HG03457 (cell line): ENCODE results near the gene SLC25A10.

ENCODE experiments used
- ATAC-seq: cut with Tn5 transposase; IDR thresholded peaks from one replicate; pipeline ENCODE4 v1.9.1; 2021; ENCODE audit warnings: moderate number of reproducible peaks; ENCODE audit not compliant: unreplicated experiment

Gene SLC25A10

DNA sequence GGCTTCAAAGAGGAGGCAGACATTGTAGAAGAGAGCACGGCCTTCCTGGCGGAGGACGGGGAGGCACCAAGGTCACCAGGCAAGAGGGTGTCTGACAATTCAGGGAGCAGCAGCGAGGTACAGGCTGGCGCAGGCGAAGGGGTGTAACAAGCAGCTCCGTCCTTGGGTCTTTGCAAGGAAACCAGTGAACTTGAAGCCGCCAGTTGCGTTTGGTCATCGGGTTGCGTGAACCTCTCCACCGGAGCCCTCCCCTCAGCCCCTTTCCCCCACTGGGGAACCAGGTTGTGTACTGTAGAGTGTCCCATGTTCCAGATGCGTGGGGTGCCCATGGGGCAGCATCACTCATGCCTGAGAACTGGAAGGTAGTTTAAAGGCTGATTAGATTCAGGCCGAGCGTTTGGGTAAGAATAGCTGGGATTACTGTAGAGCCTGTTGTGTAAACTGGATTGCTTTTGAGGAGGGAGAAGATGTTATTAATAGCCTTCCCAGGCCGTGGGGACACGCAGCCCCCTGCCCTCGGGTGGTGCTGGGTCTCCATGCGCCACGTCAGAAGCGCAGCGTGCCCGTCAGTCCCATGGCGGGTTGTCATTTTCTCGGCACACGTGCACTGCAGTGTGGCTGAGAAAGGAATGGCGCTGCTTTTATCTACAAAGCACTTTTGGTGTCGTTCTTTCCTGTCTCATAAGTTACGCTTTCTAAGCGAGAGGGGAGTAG, 6.4 kb upstream of the SLC25A10 start:
- no peak for ATAC-seq

DNA sequence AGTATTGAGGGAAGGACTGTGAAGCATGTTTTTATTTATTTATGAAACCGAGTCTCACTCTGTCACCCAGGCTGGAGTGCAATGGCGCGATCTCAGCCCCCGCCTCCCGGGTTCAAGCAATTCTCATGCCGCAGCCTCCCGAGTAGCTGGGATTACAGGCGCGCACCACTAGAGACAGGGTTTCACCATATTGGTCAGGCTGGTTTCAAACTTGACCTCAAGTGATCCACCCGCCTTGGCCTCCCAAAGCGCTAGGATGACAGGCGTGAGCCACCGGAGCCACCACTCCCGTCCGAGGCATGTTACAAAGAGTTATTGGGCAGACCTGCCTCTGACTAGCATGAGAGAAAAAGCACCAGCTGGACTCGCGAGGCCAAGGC, 5.9 kb upstream of the SLC25A10 start:
- no peak for ATAC-seq

DNA sequence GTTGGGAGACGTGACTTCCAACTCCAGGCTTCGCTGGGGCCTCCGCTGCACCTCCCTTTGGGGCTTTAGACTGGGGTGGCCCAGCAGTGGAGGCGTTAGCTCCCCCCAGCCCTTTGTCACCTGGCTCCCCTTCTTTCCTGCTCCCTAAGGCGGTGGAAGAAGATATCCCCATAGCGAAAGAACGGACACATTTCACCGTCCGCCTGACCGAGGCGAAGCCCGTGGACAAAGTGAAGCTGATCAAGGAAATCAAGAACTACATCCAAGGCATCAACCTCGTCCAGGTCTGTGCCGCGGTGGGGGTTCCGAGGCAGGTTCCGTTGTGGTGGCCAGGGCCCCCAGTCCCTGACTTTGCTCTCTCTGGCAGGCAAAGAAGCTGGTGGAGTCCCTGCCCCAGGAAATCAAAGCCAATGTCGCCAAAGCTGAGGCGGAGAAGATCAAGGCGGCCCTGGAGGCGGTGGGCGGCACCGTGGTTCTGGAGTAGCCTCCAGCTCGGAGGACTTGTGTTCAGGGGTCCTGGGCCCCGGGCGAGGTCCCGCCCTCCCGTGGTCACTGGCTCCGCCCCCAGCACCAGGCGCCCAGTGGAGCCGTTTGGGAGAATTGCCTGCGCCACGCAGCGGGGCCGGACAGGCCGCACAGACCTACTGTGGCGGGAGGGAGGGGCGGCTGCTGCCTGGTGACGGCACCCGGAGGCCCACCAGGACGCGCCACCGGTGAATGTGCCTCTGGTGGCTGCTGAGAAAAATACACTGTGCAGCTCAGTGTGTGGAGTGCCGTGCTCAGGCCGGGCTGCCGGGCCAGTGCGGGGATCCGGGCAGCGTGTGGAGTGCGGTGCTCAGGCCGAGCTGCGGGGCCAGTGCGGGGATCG, 5.1 kb upstream of the SLC25A10 start:
- ATAC-seq = no peak

DNA sequence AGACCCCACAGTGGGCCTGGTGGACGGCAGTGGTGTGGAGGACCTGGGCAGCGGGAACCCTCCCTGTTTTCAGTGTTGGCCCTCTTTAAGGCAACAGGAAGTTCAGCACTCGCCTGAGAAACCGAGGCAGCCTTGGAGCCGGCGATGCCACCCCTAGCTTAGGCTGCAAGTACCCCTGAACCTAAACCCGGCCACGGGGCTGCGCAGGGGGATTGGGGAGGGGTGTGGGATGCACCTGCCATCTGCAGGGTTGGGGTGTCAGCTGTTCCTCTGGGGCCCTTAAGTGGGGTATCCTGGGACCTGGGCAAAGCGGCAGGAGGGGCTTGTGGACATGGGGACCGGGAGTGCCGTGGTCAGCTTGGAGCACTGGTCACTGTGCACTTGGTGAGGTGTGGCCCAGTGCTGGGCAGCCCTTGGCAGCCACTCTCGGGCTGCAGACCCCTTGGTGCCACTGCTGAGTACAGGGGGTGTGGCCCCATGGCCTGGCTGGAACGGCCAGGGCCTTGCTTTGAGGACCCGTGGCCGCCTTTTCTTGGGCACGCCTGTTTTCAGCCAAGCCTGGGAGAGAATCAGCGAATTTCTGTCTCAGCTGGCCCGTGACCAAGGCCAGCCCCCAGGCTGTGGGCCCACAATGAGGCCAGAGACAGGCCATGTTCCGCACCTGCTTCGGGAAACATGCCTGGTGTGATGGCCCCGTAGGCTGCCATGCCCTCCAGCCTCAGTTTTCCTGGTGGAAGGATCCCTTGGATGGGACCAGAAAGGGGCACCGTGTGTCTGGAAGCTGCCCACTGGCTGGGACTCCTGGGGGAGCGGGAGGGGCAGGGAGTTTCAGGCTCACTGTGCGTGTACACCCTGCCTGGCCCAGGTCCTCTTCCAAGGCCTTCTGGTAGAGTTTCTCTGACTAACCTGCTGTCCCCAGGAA, 4.1 kb upstream of the SLC25A10 start:
- no peak for ATAC-seq

DNA sequence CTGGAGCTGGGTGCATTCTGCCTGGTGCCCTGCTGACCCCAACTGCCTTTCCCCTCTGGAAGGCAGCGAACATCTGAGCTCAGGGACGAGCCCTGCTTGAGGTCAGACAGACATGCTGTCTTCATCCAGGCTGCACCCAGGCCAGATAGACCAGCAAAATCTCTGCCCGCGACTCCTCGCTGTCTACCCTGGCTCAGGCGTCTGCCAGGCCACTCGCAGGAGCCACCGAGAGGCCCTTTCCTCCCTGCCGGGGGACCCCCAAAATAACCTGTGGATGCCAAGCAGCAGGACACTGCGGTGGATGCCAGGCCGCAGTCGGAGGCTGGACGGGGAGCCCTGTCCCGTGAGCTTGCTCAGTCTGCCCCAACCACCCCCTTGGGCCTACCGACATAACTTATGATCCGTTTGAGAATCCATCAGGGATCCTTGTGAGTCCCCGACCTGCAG, 3.3 kb upstream of the SLC25A10 start:
- ATAC-seq = no peak

DNA sequence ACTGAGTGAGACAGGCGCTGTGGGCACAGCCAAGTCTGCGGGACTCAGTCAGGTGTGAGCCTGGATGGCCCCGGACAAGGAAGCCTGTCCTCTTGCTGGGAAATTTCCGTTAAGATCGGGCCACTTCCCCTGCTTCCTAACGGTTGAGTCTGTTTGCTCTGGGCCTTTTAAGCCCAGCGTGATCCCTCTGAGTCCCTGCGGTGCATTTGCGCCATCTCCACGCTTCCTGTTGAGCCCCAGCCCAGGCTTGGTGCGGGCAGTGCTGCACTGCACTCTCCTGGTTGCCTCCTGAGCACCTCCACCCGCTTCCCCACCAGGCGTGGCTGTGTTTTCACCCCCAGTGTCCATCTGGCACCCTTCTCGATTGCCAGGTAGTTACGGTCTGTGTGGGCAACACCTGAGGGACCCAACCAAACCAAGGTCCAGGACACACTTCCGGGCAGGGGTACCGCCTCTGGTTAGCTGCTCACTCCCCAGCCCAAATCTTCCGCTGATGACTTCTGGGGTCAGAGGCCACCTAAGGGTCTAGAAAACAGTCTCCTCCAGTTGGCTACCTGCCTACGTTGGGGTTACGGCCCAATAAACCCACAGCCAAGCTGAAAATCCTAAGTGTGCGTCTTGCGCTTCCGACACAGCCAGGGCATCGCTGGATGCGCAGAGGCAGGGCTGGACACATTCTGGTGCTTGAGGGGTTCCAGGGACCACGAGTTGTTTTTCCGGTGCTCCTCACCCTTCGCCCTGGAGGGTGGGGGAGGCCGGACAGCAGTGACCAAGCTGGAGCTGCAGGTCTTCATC, 1.4 kb upstream of the SLC25A10 start:
- ATAC-seq = no peak

DNA sequence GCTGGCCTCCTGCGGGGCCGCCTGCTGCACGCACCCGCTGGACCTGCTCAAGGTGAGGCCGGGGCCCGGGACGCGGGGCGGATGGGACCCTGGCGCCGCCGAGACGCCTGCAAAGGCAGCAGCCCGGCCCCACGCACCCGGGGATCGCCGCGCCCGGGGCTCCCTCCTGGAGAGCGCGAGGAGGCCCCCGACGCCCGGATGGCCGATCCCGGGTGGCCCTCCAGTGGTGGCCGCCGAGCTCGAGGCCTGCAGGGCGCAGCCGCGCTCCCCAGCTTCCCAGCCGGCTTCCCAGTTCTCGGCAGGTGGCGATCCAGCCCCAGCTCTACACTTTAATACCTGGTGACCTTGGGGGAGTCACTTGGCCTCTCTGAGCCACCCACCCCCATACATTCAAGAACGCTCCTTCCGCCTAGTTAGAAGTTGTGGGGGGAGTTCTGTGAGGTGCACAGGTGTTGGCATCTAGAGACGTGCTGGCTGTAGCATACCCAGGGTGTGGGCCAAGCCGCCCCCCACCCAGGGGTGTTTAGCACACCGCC, 452 bp downstream of the SLC25A10 start:
- no peak for ATAC-seq

DNA sequence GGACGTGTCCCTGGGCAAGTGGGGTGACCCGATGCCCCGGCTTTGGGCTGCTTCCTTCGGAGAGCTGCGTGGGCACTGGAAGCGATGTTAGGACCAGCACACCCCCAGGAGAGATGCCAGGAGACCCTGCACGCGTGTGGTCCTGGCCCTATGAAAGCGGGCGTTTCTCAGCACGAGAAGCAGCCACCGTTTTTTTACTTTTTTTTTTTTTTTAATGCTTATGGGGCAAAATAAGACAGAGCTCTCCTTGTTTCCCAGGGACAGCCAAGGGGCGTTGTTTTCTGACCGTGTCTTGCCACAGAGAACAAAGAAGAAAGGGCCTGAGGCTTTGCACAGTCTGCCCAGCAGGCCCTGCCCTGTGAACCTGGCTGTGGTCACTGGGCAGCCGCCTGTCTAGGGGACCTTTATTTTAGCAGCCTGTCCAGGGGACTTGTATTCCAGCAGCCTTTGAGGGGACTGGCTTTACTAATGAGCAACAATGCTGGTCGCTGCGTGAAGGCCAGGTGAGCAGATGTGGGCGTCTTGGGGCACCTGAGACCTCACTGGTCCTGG, 996 bp downstream of the SLC25A10 start:
- no peak for ATAC-seq

DNA sequence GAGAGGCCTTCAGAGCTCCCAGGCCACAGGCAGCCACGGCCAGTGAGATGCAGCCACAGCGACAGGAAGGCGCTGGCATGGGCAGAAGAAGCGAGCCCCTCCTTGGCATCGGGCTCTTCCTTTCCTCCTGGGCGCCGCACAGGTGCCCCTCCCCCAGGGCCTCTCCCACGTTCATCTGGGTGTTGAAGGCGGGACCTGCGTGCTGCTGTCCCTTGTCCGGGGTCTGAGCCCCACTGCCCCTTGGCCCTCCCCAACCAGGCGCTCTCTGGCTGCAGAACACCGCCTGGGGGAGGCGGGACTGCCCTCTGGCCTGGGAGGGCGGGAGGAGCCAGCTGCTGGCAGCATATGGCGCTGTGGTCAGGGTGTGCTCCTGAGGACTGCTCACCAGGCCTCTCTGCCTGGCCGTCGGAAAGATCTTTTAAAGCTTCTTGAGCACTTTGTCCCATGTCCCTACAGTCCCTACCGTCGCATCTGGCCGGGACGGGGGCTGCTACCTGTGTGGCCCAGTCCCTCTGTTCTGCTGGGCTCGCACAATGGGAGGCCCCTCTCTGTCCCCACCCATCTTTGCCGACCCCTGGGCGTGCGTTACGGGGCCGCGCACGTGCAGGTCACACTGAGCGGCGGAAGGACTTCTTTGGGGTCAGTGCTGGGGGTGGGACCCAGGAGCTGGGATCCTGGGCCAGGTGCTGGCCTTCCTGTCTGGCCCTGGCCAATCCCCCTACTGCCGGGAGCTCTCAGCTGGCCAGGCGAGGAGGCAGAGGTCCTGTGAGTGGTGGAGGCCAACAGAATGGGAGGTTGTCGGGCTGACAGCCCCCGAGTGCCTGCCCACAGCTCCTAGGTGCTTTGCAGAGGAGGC, 1.7 kb downstream of the SLC25A10 start:
- no peak for ATAC-seq

DNA sequence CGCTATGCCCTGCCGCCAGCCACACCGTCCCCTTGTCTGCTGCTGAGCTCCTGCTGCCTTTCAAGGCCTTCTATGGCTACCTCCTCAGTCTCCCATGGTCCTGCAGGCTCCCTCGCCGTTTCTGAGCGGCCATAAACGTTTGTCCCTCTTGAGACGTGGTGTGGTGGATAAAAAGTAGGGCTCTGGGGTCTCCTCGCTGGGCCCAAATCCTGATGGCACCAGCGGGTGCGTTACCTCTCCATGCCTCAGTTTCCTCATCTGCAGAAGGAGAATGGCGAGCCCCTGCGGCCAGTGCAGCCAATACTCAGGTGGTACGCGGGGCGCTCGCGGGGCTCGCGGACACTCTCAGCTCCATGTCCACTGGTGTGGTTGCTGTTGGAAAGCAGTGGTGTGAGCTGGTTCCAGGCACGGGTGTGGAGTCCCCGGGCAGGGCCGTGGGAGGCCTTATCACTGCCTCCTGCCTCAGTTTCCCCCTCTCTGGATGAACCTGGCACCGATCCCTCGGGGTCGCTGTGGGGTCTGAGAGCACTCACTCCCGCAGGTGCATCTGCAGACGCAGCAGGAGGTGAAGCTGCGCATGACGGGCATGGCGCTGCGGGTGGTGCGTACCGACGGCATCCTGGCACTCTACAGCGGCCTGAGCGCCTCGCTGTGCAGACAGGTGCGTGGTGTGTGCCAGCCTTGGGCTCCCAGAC, 2.5 kb downstream of the SLC25A10 start:
- ATAC-seq = no peak

DNA sequence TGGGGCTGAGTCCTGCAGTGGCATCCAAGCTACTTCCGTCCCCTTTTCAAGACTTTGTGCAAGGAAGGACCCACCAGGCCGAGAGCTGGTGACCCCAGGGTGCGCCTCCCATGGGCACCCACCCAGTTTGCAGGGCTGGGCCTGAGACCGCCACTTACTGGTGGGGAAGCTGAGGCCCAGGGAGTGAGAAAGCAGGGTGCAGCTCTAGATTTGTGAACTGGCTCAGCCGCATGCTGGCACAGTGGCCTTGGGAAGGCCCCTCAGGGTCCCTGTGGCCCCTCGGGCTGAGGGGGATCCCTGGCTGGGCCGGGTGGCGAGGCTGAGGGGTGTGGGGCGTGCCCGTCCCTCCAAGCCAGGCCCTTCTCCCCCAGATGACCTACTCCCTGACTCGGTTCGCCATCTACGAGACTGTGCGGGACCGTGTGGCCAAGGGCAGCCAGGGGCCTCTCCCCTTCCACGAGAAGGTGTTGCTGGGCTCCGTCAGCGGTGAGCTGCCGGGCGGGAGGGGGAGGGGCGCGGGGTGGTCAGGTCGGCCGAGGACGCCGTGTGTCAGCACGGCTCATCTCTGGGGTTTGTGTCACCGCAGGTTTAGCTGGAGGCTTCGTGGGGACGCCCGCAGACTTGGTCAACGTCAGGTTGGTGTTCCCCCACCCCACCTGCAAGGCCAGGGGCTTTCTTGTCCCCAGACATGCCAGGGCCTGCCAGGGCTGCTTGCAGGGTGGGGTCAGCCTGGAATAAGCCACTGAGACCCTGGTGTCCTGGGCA, 3.2 kb downstream of the SLC25A10 start:
- no peak for ATAC-seq

DNA sequence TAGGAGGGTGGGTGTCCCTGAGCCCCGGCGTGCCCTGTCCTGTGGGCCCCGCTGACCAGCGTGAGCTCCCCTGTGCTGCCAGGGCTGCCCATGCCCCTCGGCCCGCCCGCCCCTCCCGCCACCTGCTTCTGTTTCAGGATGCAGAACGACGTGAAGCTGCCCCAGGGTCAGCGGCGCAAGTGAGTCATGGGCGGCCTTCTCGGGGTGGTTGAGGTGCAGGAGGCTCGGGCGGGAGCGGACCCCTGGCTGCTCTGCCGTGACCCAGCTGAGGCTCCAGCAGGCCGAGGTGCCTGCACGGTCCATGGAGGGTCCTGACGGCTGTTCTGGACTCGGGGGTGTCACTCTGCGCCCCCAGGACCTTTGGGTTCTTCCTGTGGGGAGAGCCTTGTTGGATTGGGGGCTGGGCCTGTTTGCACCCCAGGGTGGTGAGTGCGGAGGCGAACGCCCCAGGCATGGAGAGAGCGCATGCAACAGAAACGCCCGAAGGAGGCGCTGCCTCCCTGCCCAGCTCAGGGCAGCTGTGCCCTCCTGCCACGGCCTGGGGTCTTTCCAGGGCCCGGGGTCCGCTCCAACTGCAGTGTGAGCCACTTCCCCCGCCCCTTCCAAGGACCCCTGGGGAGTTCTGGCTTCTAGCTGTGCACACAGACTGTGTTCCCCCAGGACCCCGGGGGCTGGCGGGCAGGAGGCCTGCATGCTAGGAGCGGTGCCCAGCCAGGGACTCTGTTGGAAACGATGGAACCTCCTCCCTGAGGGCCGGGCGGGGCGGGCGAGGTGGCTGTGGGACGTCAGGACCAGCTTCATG, 4.0 kb downstream of the SLC25A10 start:
- ATAC-seq = no peak

DNA sequence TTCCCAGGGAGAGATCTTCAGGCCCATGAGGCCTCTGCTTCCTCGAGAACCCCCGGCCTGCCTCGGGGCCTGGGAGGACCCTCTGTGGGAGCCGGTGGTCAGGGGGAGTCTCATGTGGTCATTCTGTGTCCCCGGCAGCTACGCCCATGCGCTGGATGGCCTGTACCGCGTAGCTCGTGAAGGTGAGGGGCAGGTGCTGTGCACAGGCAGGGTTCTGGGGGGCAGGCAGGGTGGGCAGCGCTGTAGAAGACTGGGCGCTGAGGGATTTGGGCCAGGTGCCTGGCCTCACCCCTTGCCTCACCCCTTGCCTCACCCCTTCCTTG, 4.6 kb downstream of the SLC25A10 start:
- ATAC-seq = no peak

DNA sequence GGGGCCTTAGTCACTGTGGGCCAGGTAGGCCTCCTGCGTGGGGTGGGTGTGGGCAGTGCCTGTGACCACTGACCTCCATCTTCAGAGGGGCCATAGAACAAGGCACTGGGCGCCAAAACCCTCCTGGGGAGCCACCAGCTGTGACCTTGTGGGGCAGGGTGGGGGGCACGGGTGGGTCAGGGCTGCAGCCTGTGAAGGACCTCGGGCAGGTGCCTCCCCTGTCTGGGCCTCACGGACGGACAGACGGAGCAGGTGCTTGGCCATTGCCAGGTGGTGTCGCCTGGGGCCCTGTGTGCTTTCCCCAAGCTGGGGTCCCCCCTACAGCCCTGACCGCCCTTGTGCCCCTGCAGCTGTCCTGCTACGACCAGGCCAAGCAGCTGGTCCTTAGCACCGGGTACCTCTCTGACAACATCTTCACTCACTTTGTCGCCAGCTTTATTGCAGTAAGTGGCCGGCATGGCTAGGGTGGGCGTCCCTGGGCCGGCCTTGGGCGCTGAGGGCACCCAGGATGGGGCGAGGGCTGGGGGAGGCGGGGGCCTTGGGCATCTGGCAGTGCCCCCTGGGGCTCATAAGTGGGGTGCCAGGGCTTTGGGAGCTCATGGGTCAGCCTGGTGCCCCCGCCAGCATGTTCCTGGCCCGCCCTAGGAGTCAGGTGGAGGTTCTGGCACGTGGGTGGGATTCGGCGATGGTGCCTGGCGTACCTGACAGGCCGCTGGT, 5.1 kb downstream of the SLC25A10 start:
- no peak for ATAC-seq

DNA sequence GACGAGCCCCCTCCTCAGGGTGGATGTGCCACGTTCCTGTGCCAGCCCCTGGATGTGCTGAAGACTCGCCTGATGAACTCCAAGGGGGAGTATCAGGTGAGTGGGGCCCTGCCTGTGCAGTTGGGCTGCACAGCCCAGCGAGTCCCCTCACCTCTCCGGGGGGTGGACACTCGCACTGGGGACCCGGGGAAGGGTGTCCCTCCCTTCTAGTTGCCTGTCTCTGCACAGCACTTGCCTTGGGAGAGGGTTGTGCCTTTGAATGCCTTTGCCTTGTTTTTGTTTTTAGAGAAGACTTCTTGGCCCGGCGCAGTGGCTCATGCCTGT, 5.6 kb downstream of the SLC25A10 start:
- ATAC-seq = no peak

DNA sequence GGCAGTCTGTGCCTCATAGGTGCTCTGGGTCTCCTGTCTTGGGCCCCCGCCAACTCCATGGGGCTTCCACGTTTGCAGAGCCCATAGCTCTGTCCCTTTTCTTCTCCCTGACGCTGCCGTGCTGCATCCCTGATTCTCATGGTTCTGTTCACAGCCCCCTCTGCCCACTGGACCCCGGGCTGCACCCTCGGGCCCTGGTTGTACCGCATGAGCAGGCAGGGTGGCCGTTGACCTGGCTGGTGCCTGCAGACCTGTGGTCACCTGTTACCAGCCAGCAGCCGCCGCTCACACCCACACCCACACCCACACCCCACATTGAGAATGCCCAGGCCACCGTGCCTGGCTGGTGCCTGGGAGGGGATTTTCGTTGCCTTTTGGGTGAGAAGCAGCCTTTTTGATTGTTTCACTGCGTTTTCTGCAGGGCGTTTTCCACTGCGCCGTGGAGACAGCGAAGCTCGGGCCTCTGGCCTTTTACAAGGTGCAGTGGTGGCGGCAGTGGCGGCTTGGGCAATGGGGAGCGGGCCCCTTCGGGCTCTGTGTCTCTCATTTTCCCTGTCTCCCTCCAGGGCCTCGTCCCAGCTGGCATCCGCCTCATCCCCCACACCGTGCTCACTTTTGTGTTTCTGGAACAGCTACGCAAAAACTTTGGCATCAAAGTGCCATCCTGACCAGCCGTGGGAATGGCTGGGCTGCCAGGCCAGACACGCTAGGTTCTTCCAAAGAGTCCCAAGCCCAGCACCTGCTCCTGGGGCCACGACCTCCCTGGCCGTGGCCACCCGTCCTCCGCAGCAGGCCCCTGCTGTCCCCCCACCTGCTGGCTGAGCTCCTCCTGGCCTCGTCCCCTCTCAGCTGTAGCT, 7.6 kb downstream of the SLC25A10 start:
- ATAC-seq = no peak
